ENCODE measurements around the gene CACNA1B.
"Not testable (repeated sequence)": the region's sequence is repeated elsewhere in the genome, so short reads cannot be mapped to it uniquely, and the experiment has no call there.

The CACNA1B gene

GRCh38 chr9:138078846-138079245 lies 201.3 kb downstream of the CACNA1B start:
- DNase-seq = no peak

- no peak for DNase-seq
These were observed 203.4 kb downstream of the CACNA1B start for GRCh38 chr9:138080979-138081378.

GRCh38 chr9:138082918-138083636 lies 205.5 kb downstream of the CACNA1B start:
- DNase-seq = no peak

- no peak for DNase-seq
These were observed 206.3 kb downstream of the CACNA1B start for GRCh38 chr9:138083873-138084272.

GRCh38 chr9:138085568-138085967 lies 208.0 kb downstream of the CACNA1B start:
- no peak for DNase-seq

GRCh38 chr9:138092057-138092456 lies 214.5 kb downstream of the CACNA1B start:
- DNase-seq = not testable (repeated sequence)

GRCh38 chr9:138094028-138094427 lies 216.4 kb downstream of the CACNA1B start:
- DNase-seq = no peak

GRCh38 chr9:138095813-138096518 lies 218.4 kb downstream of the CACNA1B start:
- DNase-seq = no peak

GRCh38 chr9:138096519-138096845 lies 218.9 kb downstream of the CACNA1B start:
- no peak for DNase-seq

- no peak for DNase-seq
These were observed 220.0 kb downstream of the CACNA1B start for GRCh38 chr9:138097501-138097991.

GRCh38 chr9:138098116-138098907 lies 220.7 kb downstream of the CACNA1B start:
- no peak for DNase-seq

GRCh38 chr9:138098908-138099791 lies 221.6 kb downstream of the CACNA1B start:
- DNase-seq = no peak

GRCh38 chr9:138099803-138100598 lies 222.4 kb downstream of the CACNA1B start:
- no peak for DNase-seq

GRCh38 chr9:138100711-138101350 lies 223.2 kb downstream of the CACNA1B start:
- DNase-seq = no peak

GRCh38 chr9:138101444-138102234 lies 224.1 kb downstream of the CACNA1B start:
- no peak for DNase-seq

GRCh38 chr9:138102246-138103051 lies 224.9 kb downstream of the CACNA1B start:
- no peak for DNase-seq

GRCh38 chr9:138103111-138103848 lies 225.7 kb downstream of the CACNA1B start:
- no peak for DNase-seq

GRCh38 chr9:138103849-138104206 lies 226.2 kb downstream of the CACNA1B start:
- DNase-seq = no peak

Measured in EL (cell line).